Activated naive CD8-positive, alpha-beta T cell treated with anti-CD3 and anti-CD28 coated beads, Interleukin-2, amount 10 ng/mL, durations not matched to agents 7 days and 5 days (primary cell): Measurements from ENCODE around the gene AGAP3. TPM values are rescaled to one million over a fixed set of nuclear protein-coding genes. Genes with fewer than 3 reads are reported as not detected.

Source experiments
- total RNA-seq, 2 experiments: library from RNA; stranded (reverse); gene quantifications; one replicate each; pipeline ENCODE4 v1.2.3, GENCODE V29; 2021

The AGAP3 gene
- total RNA-seq, 2 experiments from 2014 or later: 31.7 to 32.7 TPM

Other genes starting within 250 kb of the AGAP3 start
- not detected for gene AOC1, start 234.0 kb upstream of the AGAP3 start, total RNA-seq
- under 1 TPM; 0.50 to 0.54 TPM for gene KCNH2, start 108.2 kb upstream of the AGAP3 start, total RNA-seq
- gene NOS3, start 95.5 kb upstream of the AGAP3 start, total RNA-seq: 10 to 100 TPM; 12.5 to 15.8 TPM
- gene ATG9B, start 62.0 kb upstream of the AGAP3 start, total RNA-seq: 10 to 100 TPM; 11.1 to 11.6 TPM
- 10 to 100 TPM; 48.1 to 48.3 TPM for gene ABCB8, start 58.0 kb upstream of the AGAP3 start, total RNA-seq
- gene ASIC3, start 37.9 kb upstream of the AGAP3 start, total RNA-seq: 1 to 10 TPM; 4.7 to 6.0 TPM
- 10 to 100 TPM; 15.3 to 15.9 TPM for gene CDK5, start 28.6 kb upstream of the AGAP3 start, total RNA-seq
- 10 to 100 TPM; 86.8 to 89.9 TPM for gene SLC4A2, start 26.9 kb upstream of the AGAP3 start, total RNA-seq
- gene FASTK, start 5.7 kb upstream of the AGAP3 start, total RNA-seq: 100 to 1,000 TPM in 1 of 2 experiments, 10 to 100 TPM in 1; 96.5 to 100 TPM
- 10 to 100 TPM; 75.7 to 78.3 TPM for gene TMUB1, start 3.0 kb upstream of the AGAP3 start, total RNA-seq
- gene GBX1, start 81.2 kb downstream of the AGAP3 start, total RNA-seq: not detected
- gene ASB10, start 100.8 kb downstream of the AGAP3 start, total RNA-seq: not detected
- gene H2BK1, start 124.0 kb downstream of the AGAP3 start, total RNA-seq: 1 to 10 TPM; 1.6 to 2.2 TPM
- gene ABCF2, start 140.7 kb downstream of the AGAP3 start, total RNA-seq: 10 to 100 TPM; 29.5 to 31.2 TPM
- gene CHPF2, start 146.0 kb downstream of the AGAP3 start, total RNA-seq: 10 to 100 TPM; 44.3 to 48.4 TPM
- gene SMARCD3, start 162.2 kb downstream of the AGAP3 start, total RNA-seq: 10 to 100 TPM in 1 of 2 experiments, 1 to 10 TPM in 1; 7.8 to 12.6 TPM